Natural killer cell (primary cell): ENCODE results near the gene ABCE1. TPM values are rescaled to one million over a fixed set of nuclear protein-coding genes. Genes with fewer than 3 reads are reported as not detected.

Source experiments
- ATAC-seq, 3 donors: fragments of 150-1000 bp in 2 of 3; fragments of 200-7000 bp in 1 of 3; cut with Tn5 transposase; 1 replicate in 1 of 3; 2 replicates in 2 of 3; pipeline ENCODE4 v1.10.0; 2021; ENCODE audit warnings: mild to moderate bottlenecking in 2 of 3, moderate library complexity in 2 of 3
- DNase-seq, 2 donors: peaks; one replicate each; pipeline versions ENCODE4 v3.0.0 to v3.0.0-alpha.2; 2013 to 2021; ENCODE audit warnings: mixed read lengths in 1 of 2
- H3K27ac ChIP-seq: one replicate; pipeline ENCODE4 v1.5.1; 2013; ENCODE audit warnings: mild to moderate bottlenecking, low read length
- H3K27me3 ChIP-seq: one replicate; pipeline ENCODE4 v1.6.1; 2013; ENCODE audit warnings: low read length; ENCODE audit not compliant: control insufficient read depth, insufficient read depth
- H3K36me3 ChIP-seq: one replicate; pipeline ENCODE4 v1.6.1; 2013; ENCODE audit warnings: low read length; ENCODE audit not compliant: control insufficient read depth, insufficient read depth
- H3K4me1 ChIP-seq: one replicate; pipeline ENCODE4 v1.6.1; 2013; ENCODE audit warnings: low read length; ENCODE audit not compliant: control insufficient read depth, insufficient read depth
- H3K4me3 ChIP-seq: one replicate; pipeline ENCODE4 v1.5.1; 2013; ENCODE audit warnings: low read length
- H3K9me3 ChIP-seq: one replicate; pipeline ENCODE4 v1.6.1; 2013; ENCODE audit warnings: low read length; ENCODE audit not compliant: control insufficient read depth, insufficient read depth
- H3K27ac Mint-ChIP-seq, 2 donors: one replicate each; pipeline ENCODE4 v1.8.0; 2022; ENCODE audit warnings: mild to moderate bottlenecking in 2 of 2, mixed read lengths in 2 of 2, moderate library complexity in 1 of 2
- H3K27me3 Mint-ChIP-seq, 2 donors: one replicate each; pipeline ENCODE4 v1.8.0; 2022; ENCODE audit warnings: low read depth in 2 of 2, mixed read lengths in 2 of 2
- H3K36me3 Mint-ChIP-seq: one replicate; pipeline ENCODE4 v1.8.0; 2022; ENCODE audit warnings: mixed read lengths
- H3K4me1 Mint-ChIP-seq, 2 donors: one replicate each; pipeline ENCODE4 v1.8.0; 2022; ENCODE audit warnings: mixed read lengths in 2 of 2
- H3K4me3 Mint-ChIP-seq: one replicate; pipeline ENCODE4 v1.8.0; 2022; ENCODE audit warnings: mild to moderate bottlenecking, moderate library complexity, mixed read lengths
- H3K9me3 Mint-ChIP-seq, 2 donors: one replicate each; pipeline ENCODE4 v1.8.0; 2022; ENCODE audit warnings: mixed read lengths in 2 of 2
- CTCF ChIP-seq: fragments of 200-600 bp; IDR thresholded peaks from one replicate; pipeline ENCODE4 v1.8.0; 2022; ENCODE audit warnings: antibody characterized with exemption
- WGBS: methylation state at CpG from one replicate; pipeline ENCODE4 v1.1.7; 2013; ENCODE audit warnings: missing lambda C conversion rate; ENCODE audit not compliant: insufficient coverage; 5-methylcytosine and 5-hydroxymethylcytosine counted together
- intact Hi-C: fragments of 100-400 bp; cut with micrococcal nuclease; formaldehyde crosslinking; loops from one replicate; pipeline ENCODE4 v1.14.2; 2022
- total RNA-seq, 4 donors: library from RNA; stranded (reverse); fragments of 120-200 nt in 1 of 4; gene quantifications; one replicate each; pipeline versions ENCODE4 v1.2.3 to v1.2.4, GENCODE V29; 2013 to 2022

The ABCE1 gene
- total RNA-seq, 3 donors from 2014 or later (not counting 1 experiment from before 2014, with no cell fraction given) = 25.8 to 33.8 (median 31.7) TPM

DNA sequence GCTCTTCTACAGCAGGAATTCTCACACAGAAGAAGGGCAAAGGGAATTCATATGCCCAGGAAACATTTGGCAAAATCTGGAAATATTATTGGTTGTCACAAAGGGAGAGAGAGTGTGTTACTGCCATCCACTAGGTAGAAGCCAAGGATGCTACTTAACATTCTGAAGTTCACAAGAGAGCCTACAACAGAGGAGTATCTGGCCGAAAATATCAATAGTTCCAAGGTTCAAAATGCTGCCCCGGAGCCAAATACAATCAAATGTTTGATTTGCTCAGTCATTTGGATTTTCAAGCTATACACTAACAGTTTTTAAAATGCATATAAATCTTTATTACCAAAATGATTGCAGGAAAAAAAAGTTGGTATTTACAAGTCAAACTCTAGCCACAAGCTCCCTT, 63.4 kb downstream of the ABCE1 start:
- no peaks in the 10 kb centered on the region for H3K4me1 ChIP-seq
- H3K27me3 ChIP-seq = no peaks in the 10 kb centered on the region
- H3K9me3 ChIP-seq = no peaks in the 10 kb centered on the region
- Mint-ChIP-seq H3K27ac (no peak overlapping the region), H3K4me3 (no peak overlapping the region), H3K36me3 (peaks cover 6% of the 10 kb centered on the region), H3K9me3 (no peaks in the 10 kb centered on the region), H3K27me3 (no peaks in the 10 kb centered on the region), H3K4me1 (peaks cover 11 to 22% of the 10 kb centered on the region in 2 donors)
- TF ChIP-seq CTCF = no peak
- H3K4me3 ChIP-seq = no peak overlapping the region
- peaks cover 49% of the 10 kb centered on the region for H3K36me3 ChIP-seq
- ATAC-seq (no peak), DNase-seq (no peak)
- H3K27ac ChIP-seq = no peak overlapping the region
- 47% methylated on average over 2 of the region's 2 CpGs for WGBS
- intact Hi-C loops = no loop called here

- Histone ChIP-seq H3K27ac (no peak overlapping the region), H3K4me1 (no peaks in the 10 kb centered on the region), H3K9me3 (no peaks in the 10 kb centered on the region), H3K36me3 (peaks cover 35% of the 10 kb centered on the region), H3K27me3 (no peaks in the 10 kb centered on the region), H3K4me3 (no peak overlapping the region)
- WGBS = no CpG with 5 or more reads among the region's 2 CpGs
- Mint-ChIP-seq H3K4me3 (no peak overlapping the region), H3K27me3 (no peaks in the 10 kb centered on the region), H3K27ac (no peak overlapping the region), H3K4me1 (peaks cover 10 to 15% of the 10 kb centered on the region in 2 donors), H3K36me3 (no peaks in the 10 kb centered on the region), H3K9me3 (no peaks in the 10 kb centered on the region)
- ATAC-seq = no peak
- no peak for DNase-seq
- intact Hi-C loops = no loop called here
- no peak for TF ChIP-seq CTCF
Observed at GRCh38 chr4:145167887-145168286, 69.8 kb downstream of the ABCE1 start.

DNA sequence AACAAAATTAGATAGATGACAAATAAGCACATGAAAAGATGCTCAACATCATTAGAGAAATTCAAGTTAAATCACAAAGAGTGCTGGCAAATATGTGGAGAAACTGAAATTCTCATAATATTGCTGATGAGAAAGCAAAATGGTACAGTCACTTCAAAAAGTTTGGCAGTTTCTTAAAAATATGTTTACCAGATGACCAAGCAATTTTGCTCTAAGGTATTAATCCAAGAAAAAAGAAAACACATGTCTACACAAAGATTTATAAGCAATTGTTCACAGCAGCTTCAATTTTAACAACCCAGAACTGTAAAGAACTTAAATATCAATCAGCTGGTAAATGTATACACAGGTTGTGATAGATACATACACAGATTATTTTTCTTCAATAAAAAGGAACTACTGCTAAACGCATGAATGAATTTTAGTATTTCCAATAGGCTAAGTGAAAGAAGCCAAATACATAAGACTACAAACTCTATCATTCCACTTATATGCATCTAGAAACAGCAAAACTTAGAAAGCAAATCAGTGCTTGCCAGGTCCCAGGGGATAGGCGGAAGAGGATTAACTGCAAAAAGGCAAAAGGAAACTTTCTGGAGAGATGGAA, 70.6 kb downstream of the ABCE1 start:
- Mint-ChIP-seq H3K27me3 (no peaks in the 10 kb centered on the region), H3K27ac (peak overlapping the region; percentile 23 to 38)

More for the DNA sequence above, 70.6 kb downstream of the ABCE1 start:
- DNase-seq (no peak), ATAC-seq (no peak)
- no peak for TF ChIP-seq CTCF
- no peaks in the 10 kb centered on the region for H3K4me1 ChIP-seq
- H3K36me3 Mint-ChIP-seq = no peaks in the 10 kb centered on the region
- no peak overlapping the region for H3K4me3 ChIP-seq
- peaks cover 10 to 20% of the 10 kb centered on the region in 2 donors for H3K4me1 Mint-ChIP-seq
- intact Hi-C loops = no loop called here
- no peaks in the 10 kb centered on the region for H3K27me3 ChIP-seq
- WGBS = 100% methylated on average over 1 of the region's 2 CpGs
- no peaks in the 10 kb centered on the region for H3K9me3 ChIP-seq
- H3K36me3 ChIP-seq = peaks cover 30% of the 10 kb centered on the region
- no peak overlapping the region for H3K27ac ChIP-seq
- no peaks in the 10 kb centered on the region for H3K9me3 Mint-ChIP-seq
- H3K4me3 Mint-ChIP-seq = no peak overlapping the region
